GM12878 (cell line): ENCODE measurements around the gene CASP8AP2. TPM values are rescaled to one million over a fixed set of nuclear protein-coding genes. Genes with fewer than 3 reads are reported as not detected.

Experiments
- BCL11A ChIP-seq: IDR thresholded peaks from 2 replicates; pipeline ENCODE4 v1.6.1; 2011; ENCODE audit warnings: low read depth, low read length
- CEBPZ ChIP-seq: fragments of 150-350 bp; IDR thresholded peaks from 2 replicates; pipeline ENCODE4 v1.6.1; 2016; ENCODE audit warnings: low read depth, low read length
- ETV6 ChIP-seq, 2 experiments: fragments of 450-650 bp in 1 of 2; IDR thresholded peaks in 1 of 2; conservative IDR thresholded peaks in 1 of 2; 2 replicates each; pipeline ENCODE4 v1.6.1; 2014; ENCODE audit warnings: antibody characterized with exemption in 1 of 2, borderline replicate concordance in 1 of 2, low read depth in 1 of 2, mild to moderate bottlenecking in 1 of 2, moderate library complexity in 1 of 2
- IKZF2 ChIP-seq, 2 experiments: fragments of 450-650 bp; IDR thresholded peaks; 2 replicates each; pipeline ENCODE4 v1.6.1; 2017; ENCODE audit warnings: mild to moderate bottlenecking in 2 of 2, moderate library complexity in 2 of 2
- IRF4 ChIP-seq: IDR thresholded peaks from 2 replicates; pipeline ENCODE4 v1.6.1; 2011; ENCODE audit warnings: low read depth, low read length
- JUND ChIP-seq: IDR thresholded peaks from 2 replicates; pipeline ENCODE4 v1.6.1; 2012; ENCODE audit warnings: low read depth, mild to moderate bottlenecking, low read length, improper control_type of control experiment, moderate library complexity
- MYB ChIP-seq: fragments of 150-350 bp; IDR thresholded peaks from 2 replicates; pipeline ENCODE4 v1.6.1; 2014; ENCODE audit warnings: mild to moderate bottlenecking, low read depth, low read length, borderline replicate concordance
- POLR2AphosphoS2 ChIP-seq: IDR thresholded peaks from 2 replicates; pipeline ENCODE4 v1.6.1; 2011; ENCODE audit warnings: low read depth, mild to moderate bottlenecking, low read length, improper control_type of control experiment, moderate library complexity
- SPI1 ChIP-seq: IDR thresholded peaks from 2 replicates; pipeline ENCODE4 v1.6.1; 2011; ENCODE audit warnings: low read depth, mild to moderate bottlenecking, low read length, moderate library complexity, borderline replicate concordance; ENCODE audit not compliant: insufficient read depth
- SREBF2 ChIP-seq: IDR thresholded peaks from 2 replicates; pipeline ENCODE4 v1.6.1; 2012; ENCODE audit warnings: mild to moderate bottlenecking, low read length
- ZBTB33 ChIP-seq: fragments of 450-650 bp; IDR thresholded peaks from 2 replicates; pipeline ENCODE4 v1.6.1; 2017; ENCODE audit warnings: mild to moderate bottlenecking
- ZNF207 ChIP-seq: fragments of 450-650 bp; IDR thresholded peaks from 2 replicates; pipeline ENCODE4 v1.6.1; 2014; ENCODE audit warnings: antibody characterized with exemption, mild to moderate bottlenecking, borderline replicate concordance
- polyA plus RNA-seq, 11 experiments: library from polyadenylated mRNA; depleted of rRNA in 4 of 11; unstranded in 6 of 11; stranded (reverse) in 5 of 11; fragments of >200 nt; fragmentation: Nextera tagmentation in 4 of 11; fragmentation: Illumina TruSeq in 1 of 11; extraction: Ambion mirVana in 4 of 11; extraction: Trizol in 1 of 11; gene quantifications; 1 replicate in 1 of 11; 2 replicates in 10 of 11; pipeline versions ENCODE4 v1.2.1 to v1.2.3, GENCODE V29; 2011 to 2016; ENCODE audit warnings: inconsistent platforms in 2 of 11, missing spikeins in 2 of 11, low read depth in 1 of 11
- total RNA-seq, 4 experiments: library from RNA; depleted of rRNA in 3 of 4; stranded (reverse); fragments of >200 nt in 3 of 4; fragmentation: Illumina TruSeq in 1 of 4; extraction: Trizol in 1 of 4; gene quantifications; 2 replicates each; pipeline versions ENCODE4 v1.2.1 to v1.2.3, GENCODE V29; 2013 to 2021
- TF ChIP-seq, protein P1 (sequence below): IDR thresholded peaks from 2 replicates; pipeline ENCODE4 v1.6.1; 2012; ENCODE audit warnings: improper control_type of control experiment, low read depth, low read length; ENCODE audit not compliant: insufficient replicate concordance
- TF ChIP-seq, protein P2 (sequence below), 3 experiments: IDR thresholded peaks in 2 of 3; conservative IDR thresholded peaks in 1 of 3; 2 replicates each; pipeline ENCODE4 v1.5.1; 2011; ENCODE audit warnings: low read depth in 3 of 3, low read length in 3 of 3, mild to moderate bottlenecking in 3 of 3, control low read depth in 2 of 3, moderate library complexity in 2 of 3, inconsistent platforms in 1 of 3, mixed read lengths in 1 of 3; ENCODE audit not compliant: control insufficient read depth in 2 of 3, insufficient read depth in 1 of 3; ENCODE audit errors: extremely low read depth in 1 of 3

The CASP8AP2 gene
- total and polyA plus RNA-seq, 10 of the 15 experiments (the other 5 are each of a cell fraction or from before 2014, with no cell fraction given): 11.1 to 28.7 (median 17.1) TPM

DNA sequence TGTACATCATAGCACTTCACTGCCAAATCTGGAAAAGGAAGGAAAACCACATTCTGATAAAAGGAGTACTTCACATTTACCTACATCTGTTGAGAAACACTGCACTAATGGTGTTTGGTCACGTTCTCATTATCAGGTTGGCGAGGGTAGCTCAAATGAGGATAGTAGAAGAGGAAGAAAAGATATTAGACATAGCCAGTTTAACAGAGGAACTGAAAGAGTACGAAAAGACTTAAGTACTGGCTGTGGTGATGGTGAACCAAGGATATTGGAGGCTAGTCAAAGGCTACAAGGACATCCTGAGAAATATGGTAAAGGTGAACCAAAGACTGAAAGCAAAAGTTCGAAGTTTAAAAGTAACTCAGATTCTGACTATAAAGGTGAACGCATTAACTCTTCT is 32.6 kb downstream of the CASP8AP2 start (continued):
- no peak for TF ChIP-seq ZNF207
- TF ChIP-seq MYB: no peak
- TF ChIP-seq JUND: no peak
- TF ChIP-seq SPI1: peak; percentile 86; the same call in 1 of the 2 replicates
- no peak for TF ChIP-seq ETV6 (conservative IDR thresholded peaks at IDR 0.05 in 1 of 2, IDR thresholded peaks at IDR 0.05 in 1 of 2; ENCODE audit: borderline replicate concordance in 1 of 2, low read depth in 1 of 2)
- TF ChIP-seq BCL11A: peak; percentile 34; the same call in 1 of the 2 replicates
- no peak for TF ChIP-seq ZBTB33
- TF ChIP-seq, protein P1, sequence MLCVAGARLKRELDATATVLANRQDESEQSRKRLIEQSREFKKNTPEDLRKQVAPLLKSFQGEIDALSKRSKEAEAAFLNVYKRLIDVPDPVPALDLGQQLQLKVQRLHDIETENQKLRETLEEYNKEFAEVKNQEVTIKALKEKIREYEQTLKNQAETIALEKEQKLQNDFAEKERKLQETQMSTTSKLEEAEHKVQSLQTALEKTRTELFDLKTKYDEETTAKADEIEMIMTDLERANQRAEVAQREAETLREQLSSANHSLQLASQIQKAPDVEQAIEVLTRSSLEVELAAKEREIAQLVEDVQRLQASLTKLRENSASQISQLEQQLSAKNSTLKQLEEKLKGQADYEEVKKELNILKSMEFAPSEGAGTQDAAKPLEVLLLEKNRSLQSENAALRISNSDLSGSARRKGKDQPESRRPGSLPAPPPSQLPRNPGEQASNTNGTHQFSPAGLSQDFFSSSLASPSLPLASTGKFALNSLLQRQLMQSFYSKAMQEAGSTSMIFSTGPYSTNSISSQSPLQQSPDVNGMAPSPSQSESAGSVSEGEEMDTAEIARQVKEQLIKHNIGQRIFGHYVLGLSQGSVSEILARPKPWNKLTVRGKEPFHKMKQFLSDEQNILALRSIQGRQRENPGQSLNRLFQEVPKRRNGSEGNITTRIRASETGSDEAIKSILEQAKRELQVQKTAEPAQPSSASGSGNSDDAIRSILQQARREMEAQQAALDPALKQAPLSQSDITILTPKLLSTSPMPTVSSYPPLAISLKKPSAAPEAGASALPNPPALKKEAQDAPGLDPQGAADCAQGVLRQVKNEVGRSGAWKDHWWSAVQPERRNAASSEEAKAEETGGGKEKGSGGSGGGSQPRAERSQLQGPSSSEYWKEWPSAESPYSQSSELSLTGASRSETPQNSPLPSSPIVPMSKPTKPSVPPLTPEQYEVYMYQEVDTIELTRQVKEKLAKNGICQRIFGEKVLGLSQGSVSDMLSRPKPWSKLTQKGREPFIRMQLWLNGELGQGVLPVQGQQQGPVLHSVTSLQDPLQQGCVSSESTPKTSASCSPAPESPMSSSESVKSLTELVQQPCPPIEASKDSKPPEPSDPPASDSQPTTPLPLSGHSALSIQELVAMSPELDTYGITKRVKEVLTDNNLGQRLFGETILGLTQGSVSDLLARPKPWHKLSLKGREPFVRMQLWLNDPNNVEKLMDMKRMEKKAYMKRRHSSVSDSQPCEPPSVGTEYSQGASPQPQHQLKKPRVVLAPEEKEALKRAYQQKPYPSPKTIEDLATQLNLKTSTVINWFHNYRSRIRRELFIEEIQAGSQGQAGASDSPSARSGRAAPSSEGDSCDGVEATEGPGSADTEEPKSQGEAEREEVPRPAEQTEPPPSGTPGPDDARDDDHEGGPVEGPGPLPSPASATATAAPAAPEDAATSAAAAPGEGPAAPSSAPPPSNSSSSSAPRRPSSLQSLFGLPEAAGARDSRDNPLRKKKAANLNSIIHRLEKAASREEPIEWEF: no peak
- peak; percentile 57 to 59; a peak in 3 of 4 replicates for TF ChIP-seq IKZF2 (IDR thresholded peaks at IDR 0.05)
- TF ChIP-seq, protein P2, sequence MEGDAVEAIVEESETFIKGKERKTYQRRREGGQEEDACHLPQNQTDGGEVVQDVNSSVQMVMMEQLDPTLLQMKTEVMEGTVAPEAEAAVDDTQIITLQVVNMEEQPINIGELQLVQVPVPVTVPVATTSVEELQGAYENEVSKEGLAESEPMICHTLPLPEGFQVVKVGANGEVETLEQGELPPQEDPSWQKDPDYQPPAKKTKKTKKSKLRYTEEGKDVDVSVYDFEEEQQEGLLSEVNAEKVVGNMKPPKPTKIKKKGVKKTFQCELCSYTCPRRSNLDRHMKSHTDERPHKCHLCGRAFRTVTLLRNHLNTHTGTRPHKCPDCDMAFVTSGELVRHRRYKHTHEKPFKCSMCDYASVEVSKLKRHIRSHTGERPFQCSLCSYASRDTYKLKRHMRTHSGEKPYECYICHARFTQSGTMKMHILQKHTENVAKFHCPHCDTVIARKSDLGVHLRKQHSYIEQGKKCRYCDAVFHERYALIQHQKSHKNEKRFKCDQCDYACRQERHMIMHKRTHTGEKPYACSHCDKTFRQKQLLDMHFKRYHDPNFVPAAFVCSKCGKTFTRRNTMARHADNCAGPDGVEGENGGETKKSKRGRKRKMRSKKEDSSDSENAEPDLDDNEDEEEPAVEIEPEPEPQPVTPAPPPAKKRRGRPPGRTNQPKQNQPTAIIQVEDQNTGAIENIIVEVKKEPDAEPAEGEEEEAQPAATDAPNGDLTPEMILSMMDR (IDR thresholded peaks at IDR 0.05 in 2 of 3, conservative IDR thresholded peaks at IDR 0.05 in 1 of 3; ENCODE audit: control insufficient read depth in 2 of 3, extremely low read depth in 1 of 3, insufficient read depth in 1 of 3, low read depth in 3 of 3, low read length in 3 of 3): no peak
- TF ChIP-seq POLR2AphosphoS2: no peak
- TF ChIP-seq SREBF2: no peak
- TF ChIP-seq CEBPZ: no peak
- peak; percentile 15; the same call in 1 of the 2 replicates for TF ChIP-seq IRF4
